GM03348 (cell line): Measurements from ENCODE around the gene MEI1.
A peak's percentile ranks its signal among the peaks of the same experiment; 100 is the strongest.
"Not testable (repeated sequence)": the region's sequence is repeated elsewhere in the genome, so short reads cannot be mapped to it uniquely, and the experiment has no call there.

ENCODE experiments used
- DNase-seq: peaks from one replicate; pipeline ENCODE4 v3.0.0; 2012; ENCODE audit warnings: low spot score

The MEI1 gene, protein sequence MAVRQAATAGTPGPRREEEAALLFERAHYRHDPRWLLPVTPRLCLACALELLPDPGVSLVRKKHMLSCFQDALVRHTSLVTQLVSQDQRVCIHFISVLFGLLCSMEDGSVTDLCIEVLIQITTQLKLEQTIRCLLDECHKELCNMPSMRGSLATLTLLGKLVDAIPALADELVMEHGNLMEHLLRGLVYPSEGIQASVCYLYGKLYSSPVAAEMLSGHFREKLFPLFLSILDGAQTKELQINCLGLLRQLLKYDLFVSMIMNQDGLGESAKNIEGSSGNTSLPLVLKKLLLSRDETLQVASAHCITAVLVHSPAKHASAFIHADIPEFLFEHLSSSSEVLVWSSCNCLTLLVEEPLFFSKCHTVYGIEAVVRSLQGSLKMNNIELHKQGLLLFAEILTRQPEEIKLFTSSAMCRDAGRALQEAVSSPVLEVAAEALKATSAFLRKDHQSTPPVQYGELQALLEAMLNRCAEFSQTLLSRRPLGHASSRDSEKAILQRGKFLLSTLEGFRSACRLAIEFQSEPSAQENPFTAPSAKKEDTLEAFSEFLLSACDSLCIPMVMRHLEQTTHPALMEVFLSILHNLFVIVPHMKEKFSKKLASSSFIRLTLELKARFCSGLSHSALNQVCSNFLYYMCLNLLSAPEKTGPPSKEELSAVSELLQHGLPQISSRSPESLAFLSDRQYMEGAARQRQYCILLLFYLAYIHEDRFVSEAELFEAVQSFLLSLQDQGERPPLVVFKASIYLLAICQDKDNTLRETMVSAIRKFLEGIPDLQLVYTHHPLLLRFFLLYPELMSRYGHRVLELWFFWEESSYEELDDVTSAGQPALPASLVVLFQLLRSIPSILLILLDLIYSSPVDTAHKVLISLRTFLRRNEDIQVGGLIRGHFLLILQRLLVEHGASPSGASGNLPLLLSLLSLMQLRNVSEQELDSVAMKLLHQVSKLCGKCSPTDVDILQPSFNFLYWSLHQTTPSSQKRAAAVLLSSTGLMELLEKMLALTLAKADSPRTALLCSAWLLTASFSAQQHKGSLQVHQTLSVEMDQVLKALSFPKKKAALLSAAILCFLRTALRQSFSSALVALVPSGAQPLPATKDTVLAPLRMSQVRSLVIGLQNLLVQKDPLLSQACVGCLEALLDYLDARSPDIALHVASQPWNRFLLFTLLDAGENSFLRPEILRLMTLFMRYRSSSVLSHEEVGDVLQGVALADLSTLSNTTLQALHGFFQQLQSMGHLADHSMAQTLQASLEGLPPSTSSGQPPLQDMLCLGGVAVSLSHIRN

GRCh38 chr22:41699264-41700107, at the start of gene MEI1:
MEI1 (plus strand) TSS chr22:41699503; CDS start chr22:41699539, 36 bp downstream.
- peak; percentile 88 for DNase-seq

- DNase-seq: no peak
Observed at GRCh38 chr22:41650229-41650628, 49.1 kb upstream of the MEI1 start.

- no peak for DNase-seq
Observed at GRCh38 chr22:41650821-41651220, 48.5 kb upstream of the MEI1 start.

GRCh38 chr22:41654322-41654721, 45.0 kb upstream of the MEI1 start:
- DNase-seq: no peak

- no peak for DNase-seq
Observed at GRCh38 chr22:41656556-41656955, 42.7 kb upstream of the MEI1 start.

DNA sequence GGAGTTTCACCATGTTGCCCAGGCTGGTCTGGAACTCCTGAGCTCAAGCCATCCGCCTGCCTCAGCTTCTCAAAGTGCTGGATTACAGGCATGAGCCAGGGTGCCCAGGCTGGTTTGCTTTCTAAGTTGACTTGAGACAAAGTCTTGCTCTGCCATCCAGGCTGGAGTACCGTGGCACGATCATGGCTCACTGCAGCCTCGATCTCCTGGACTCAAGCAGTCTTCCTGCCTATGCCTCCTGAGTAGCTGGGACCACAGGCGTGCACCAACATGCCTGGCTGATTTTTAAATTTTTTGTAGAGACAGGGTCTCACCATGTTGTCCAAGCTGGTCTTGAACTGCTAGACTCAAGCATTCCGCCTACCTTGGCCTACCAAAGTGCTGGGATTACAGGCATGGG, 41.6 kb upstream of the MEI1 start:
- DNase-seq: no peak

DNA sequence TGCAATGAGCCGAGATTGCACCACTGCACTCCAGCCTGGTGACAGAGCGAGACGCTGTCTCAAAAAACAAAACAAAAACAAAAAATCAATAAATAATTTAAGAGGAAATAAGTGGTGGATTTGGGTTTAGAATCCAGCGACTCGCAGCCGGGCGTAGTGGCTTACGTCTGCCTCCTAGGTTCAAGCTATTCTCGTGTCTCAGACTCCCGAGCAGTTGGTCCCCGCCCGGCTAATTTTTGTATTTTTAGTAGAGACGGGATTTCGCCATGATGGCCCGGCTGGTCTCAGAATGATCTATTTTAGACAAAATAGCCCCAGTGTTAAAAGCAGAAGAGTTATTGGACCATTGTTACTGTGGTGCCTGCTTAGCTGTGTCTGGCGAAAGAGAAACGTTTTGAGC, 40.4 kb upstream of the MEI1 start:
- DNase-seq: no peak

DNA sequence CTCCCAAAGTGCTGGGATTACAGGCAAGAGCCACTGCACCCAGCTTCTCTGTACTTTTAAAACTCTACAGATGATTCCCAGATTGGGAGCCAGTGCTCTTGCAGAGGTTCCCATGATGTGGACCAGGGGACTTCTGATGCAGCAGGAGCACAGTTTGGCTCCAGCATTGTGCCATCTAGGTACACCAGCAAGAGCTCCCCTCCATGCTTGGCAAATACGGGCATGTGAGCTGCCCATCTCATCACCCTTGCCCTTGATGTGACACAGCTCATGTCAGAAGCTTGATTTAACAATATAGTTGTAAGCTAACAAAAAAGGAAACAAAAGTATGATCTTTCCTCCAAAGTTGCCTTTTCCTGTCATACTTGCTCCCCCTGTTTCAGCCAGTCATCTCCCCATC, 39.4 kb upstream of the MEI1 start:
- no peak for DNase-seq

DNA sequence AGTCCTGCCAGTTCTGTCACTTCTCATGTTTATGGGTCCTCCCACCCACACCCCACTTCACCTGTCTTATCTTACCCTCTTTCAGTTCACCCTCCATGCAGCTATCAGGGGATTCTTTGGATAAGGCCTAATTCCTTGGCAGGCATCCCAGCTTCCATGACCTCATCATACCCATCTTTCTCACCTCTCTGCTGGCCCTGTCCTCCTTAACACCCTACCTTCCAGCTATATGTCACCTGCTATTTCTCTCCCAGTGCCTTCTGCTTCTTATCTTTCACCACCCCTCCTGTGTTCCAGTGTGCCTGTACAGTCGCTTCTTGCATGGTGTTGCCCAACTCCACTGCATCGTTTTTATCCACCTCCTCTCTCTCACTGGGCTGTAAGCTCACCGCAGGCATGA, 38.9 kb upstream of the MEI1 start:
- DNase-seq: no peak

DNA sequence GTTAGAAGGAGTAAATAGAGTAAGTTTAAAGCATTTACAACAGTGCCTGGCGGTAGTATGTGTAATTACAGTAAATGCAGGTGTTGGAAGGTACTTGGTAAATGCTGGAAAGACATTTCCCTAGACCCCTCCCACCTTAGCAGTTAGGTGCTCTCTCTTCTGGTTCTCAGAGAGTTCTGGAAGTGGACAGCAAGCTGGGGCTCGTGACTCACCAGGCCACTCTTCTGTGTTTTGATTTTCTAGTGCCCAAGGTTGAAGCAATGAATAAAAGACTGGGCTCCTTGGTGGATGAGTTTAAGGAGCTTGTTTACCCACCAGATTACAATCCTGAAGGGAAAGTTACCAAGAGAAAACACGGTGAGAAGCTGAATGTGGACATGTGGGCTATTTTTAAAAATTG, 38.2 kb upstream of the MEI1 start:
- DNase-seq: no peak

DNA sequence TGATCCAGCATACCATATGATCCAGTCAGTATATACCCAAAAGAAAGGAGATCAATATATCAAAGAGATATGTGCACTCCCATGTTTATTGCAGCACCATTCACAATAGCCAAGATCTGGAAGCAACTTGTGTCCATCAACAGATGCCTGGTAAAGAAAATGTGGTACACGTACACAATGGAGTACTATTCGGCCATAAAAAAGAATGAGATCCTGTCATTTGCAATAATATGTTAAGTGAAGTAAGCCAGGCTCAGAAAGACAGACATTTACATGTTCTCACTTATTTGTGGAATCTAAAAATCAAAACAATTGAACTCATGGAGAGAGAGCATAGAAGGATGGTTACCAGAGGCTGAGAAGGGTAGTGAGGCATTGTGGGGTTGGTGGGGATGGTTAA, 37.6 kb upstream of the MEI1 start:
- DNase-seq: no peak

DNA sequence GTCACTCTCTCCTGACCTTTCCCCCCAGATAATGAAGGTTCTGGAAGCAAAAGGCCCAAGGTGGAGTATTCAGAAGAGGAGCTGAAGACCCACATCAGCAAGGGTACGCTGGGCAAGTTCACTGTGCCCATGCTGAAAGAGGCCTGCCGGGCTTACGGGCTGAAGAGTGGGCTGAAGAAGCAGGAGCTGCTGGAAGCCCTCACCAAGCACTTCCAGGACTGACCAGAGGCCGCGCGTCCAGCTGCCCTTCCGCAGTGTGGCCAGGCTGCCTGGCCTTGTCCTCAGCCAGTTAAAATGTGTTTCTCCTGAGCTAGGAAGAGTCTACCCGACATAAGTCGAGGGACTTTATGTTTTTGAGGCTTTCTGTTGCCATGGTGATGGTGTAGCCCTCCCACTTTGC, 35.7 kb upstream of the MEI1 start:
- not testable (repeated sequence) for DNase-seq

DNA sequence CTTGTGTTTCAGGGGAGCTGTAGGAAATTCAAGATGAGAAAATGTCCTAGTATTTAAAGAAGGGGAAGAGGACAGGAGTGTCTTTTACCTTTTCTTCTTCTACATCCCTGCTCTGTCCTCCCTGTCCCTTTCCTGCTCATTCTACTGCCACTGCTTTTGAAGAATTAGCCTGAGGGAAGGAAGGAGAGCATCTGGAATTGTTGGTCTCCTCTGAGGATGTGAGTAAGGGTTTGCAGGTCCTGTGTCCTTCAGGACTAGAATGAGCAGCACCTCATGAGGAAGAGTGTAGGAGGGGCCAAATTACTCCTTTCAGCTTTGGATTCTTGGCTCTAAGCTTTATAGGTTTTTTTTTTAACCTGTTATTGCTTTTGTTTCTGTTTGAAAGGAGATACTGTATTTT, 34.8 kb upstream of the MEI1 start:
- no peak for DNase-seq

- no peak for DNase-seq
Observed at GRCh38 chr22:41664951-41665350, 34.4 kb upstream of the MEI1 start.

- peak; percentile 72 for DNase-seq
Observed at GRCh38 chr22:41668971-41669911, 30.1 kb upstream of the MEI1 start.

DNA sequence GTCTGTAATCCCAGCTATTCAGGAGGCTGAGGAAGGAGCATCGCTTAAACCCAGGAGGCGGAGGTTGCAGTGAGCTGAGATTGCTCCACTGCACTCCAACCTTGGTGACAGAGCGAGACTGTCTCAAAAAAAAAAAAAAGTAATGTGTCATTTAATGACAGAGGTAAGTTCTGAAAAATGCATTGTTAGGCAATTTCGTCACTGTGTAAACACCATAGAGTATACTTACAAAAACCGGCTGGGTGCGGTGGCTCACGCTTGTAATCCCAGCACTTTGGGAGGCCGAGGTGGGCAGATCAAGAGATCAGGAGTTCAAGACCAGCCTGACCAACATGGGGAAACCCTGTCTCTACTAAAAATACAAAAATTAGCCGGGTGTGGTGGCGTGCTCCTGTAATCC, 27.2 kb upstream of the MEI1 start:
- DNase-seq: not testable (repeated sequence)

GRCh38 chr22:41672780-41673509, 26.4 kb upstream of the MEI1 start:
- peak; percentile 50 for DNase-seq

DNA sequence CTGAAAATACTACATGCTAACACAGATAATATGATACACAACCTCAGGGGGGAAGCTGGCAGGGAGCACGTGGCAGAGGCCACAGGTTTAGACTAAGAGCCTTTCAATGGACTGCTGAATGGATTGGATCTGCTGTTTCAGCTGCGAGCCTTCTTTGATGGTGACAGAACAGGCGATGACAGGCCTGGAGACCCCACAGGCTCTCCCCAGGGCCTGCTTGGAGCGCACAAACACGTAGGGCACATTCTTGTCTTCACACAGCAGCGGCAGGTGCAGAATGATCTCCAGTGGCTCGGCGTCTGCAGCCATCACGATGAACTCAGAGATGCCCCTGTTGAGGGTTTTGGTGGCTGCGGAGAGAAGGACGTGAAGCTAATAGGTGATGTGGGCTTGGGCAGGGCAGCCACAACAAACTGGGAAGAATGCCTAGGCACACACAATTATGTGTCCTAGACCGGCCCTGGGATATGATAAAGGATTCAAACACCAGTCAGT, 24.4 kb upstream of the MEI1 start:
- no peak for DNase-seq

GRCh38 chr22:41676134-41676533, 23.2 kb upstream of the MEI1 start:
- DNase-seq: no peak
